Measurements from ENCODE around the gene TRIM26.
"Not testable (repeated sequence)": the region's sequence is repeated elsewhere in the genome, so short reads cannot be mapped to it uniquely, and the experiment has no call there.

Gene TRIM26

GRCh38 chr6:30155520-30156261, 57.5 kb downstream of the TRIM26 start:
- no peak for DNase-seq (ENCODE audit: extremely low read depth in 1 of 2, low read depth in 1 of 2)

GRCh38 chr6:30154709-30155519, 58.3 kb downstream of the TRIM26 start:
- DNase-seq (ENCODE audit: extremely low read depth in 1 of 2, low read depth in 1 of 2), result no peak

- DNase-seq (ENCODE audit: extremely low read depth in 1 of 2, low read depth in 1 of 2), result no peak
Measured at GRCh38 chr6:30154061-30154460, 59.1 kb downstream of the TRIM26 start.

GRCh38 chr6:30152910-30153610, 60.1 kb downstream of the TRIM26 start:
- DNase-seq (ENCODE audit: extremely low read depth in 1 of 2, low read depth in 1 of 2), result no peak

- DNase-seq (ENCODE audit: extremely low read depth in 1 of 2, low read depth in 1 of 2), result no peak
Measured at GRCh38 chr6:30152016-30152673, 61.1 kb downstream of the TRIM26 start.

GRCh38 chr6:30151580-30151979, 61.6 kb downstream of the TRIM26 start:
- DNase-seq (ENCODE audit: extremely low read depth in 1 of 2, low read depth in 1 of 2), result no peak

GRCh38 chr6:30150671-30151395, 62.4 kb downstream of the TRIM26 start:
- DNase-seq (ENCODE audit: extremely low read depth in 1 of 2, low read depth in 1 of 2), result no peak

- DNase-seq (ENCODE audit: extremely low read depth in 1 of 2, low read depth in 1 of 2), result no peak
Measured at GRCh38 chr6:30149858-30150550, 63.2 kb downstream of the TRIM26 start.

- no peak for DNase-seq (ENCODE audit: extremely low read depth in 1 of 2, low read depth in 1 of 2)
Measured at GRCh38 chr6:30149234-30149633, 64.0 kb downstream of the TRIM26 start.

GRCh38 chr6:30147096-30147495, 66.1 kb downstream of the TRIM26 start:
- DNase-seq (ENCODE audit: extremely low read depth in 1 of 2, low read depth in 1 of 2), result no peak

GRCh38 chr6:30145818-30146217, 67.4 kb downstream of the TRIM26 start:
- DNase-seq (ENCODE audit: extremely low read depth in 1 of 2, low read depth in 1 of 2), result no peak

GRCh38 chr6:30144811-30145210, 68.4 kb downstream of the TRIM26 start:
- no peak for DNase-seq (ENCODE audit: extremely low read depth in 1 of 2, low read depth in 1 of 2)

- no peak for DNase-seq (ENCODE audit: extremely low read depth in 1 of 2, low read depth in 1 of 2)
Measured at GRCh38 chr6:30143780-30144179, 69.4 kb downstream of the TRIM26 start.

- no peak for DNase-seq (ENCODE audit: extremely low read depth in 1 of 2, low read depth in 1 of 2)
Measured at GRCh38 chr6:30142665-30143064, 70.5 kb downstream of the TRIM26 start.

GRCh38 chr6:30140240-30140639, 73.0 kb downstream of the TRIM26 start:
- not testable (repeated sequence) for DNase-seq (ENCODE audit: extremely low read depth in 1 of 2, low read depth in 1 of 2)

- DNase-seq (ENCODE audit: extremely low read depth in 1 of 2, low read depth in 1 of 2), result no peak
Measured at GRCh38 chr6:30136570-30137286, 76.5 kb downstream of the TRIM26 start.

- no peak for DNase-seq (ENCODE audit: extremely low read depth in 1 of 2, low read depth in 1 of 2)
Measured at GRCh38 chr6:30135757-30136156, 77.4 kb downstream of the TRIM26 start, which contains the start of gene TRIM40. Gene TRIM40 (plus strand): TSS chr6:30136140. CDS start chr6:30137037, 897 bp downstream.

- DNase-seq (ENCODE audit: extremely low read depth in 1 of 2, low read depth in 1 of 2), result no peak
Measured at GRCh38 chr6:30135147-30135546, 78.1 kb downstream of the TRIM26 start.

Measured in activated CD8-positive, alpha-beta memory T cell treated with anti-CD3 and anti-CD28 coated beads for 1 hour (primary cell).